ENCODE results near the gene MED15.

MED15 gene

GRCh38 chr22:20588092-20588842, 80.9 kb downstream of the MED15 start:
- intact Hi-C loops (cut with DNase I; ENCODE audit: low total_unique reads), result no loop called here
- TF ChIP-seq CTCF (IDR thresholded peaks at IDR 0.05), result no peak
- Histone ChIP-seq H3K4me1 (no peaks in the 10 kb centered on the region), H3K27ac (no peak overlapping the region), H3K27me3 (no peaks in the 10 kb centered on the region), H3K4me3 (no peak overlapping the region), H3K9me3 (no peaks in the 10 kb centered on the region), H3K36me3 (peaks cover 44 to 48% (median 47%) of the 10 kb centered on the region in 3 donors)
- no peak for DNase-seq

GRCh38 chr22:20588843-20589581, 81.6 kb downstream of the MED15 start:
- Histone ChIP-seq H3K36me3 (peaks cover 36 to 40% (median 40%) of the 10 kb centered on the region in 3 donors), H3K27ac (no peak overlapping the region), H3K4me3 (no peak overlapping the region), H3K27me3 (no peaks in the 10 kb centered on the region), H3K4me1 (no peaks in the 10 kb centered on the region), H3K9me3 (no peaks in the 10 kb centered on the region)
- TF ChIP-seq CTCF (IDR thresholded peaks at IDR 0.05), result no peak
- intact Hi-C loops (cut with DNase I; ENCODE audit: low total_unique reads), result no loop called here
- DNase-seq, result no peak

- intact Hi-C loops (cut with DNase I; ENCODE audit: low total_unique reads), result no loop called here
- H3K4me1 ChIP-seq, result no peaks in the 10 kb centered on the region
- no peak overlapping the region for H3K27ac ChIP-seq
- no peaks in the 10 kb centered on the region for H3K9me3 ChIP-seq
- H3K36me3 ChIP-seq, result peaks cover 28 to 32% (median 32%) of the 10 kb centered on the region in 3 donors
- no peak for TF ChIP-seq CTCF (IDR thresholded peaks at IDR 0.05)
- peak in 1 of 2 donors; percentile 64 for DNase-seq
- no peaks in the 10 kb centered on the region for H3K27me3 ChIP-seq
- H3K4me3 ChIP-seq, result no peak overlapping the region
These were observed 82.4 kb downstream of the MED15 start for GRCh38 chr22:20589614-20590476.

- Histone ChIP-seq H3K4me1 (no peaks in the 10 kb centered on the region), H3K27me3 (no peaks in the 10 kb centered on the region), H3K36me3 (peaks cover 20 to 23% (median 23%) of the 10 kb centered on the region in 3 donors), H3K4me3 (no peak overlapping the region), H3K9me3 (no peaks in the 10 kb centered on the region), H3K27ac (no peak overlapping the region)
- intact Hi-C loops (cut with DNase I; ENCODE audit: low total_unique reads), result no loop called here
- no peak for DNase-seq
- no peak for TF ChIP-seq CTCF (IDR thresholded peaks at IDR 0.05)
These were observed 83.3 kb downstream of the MED15 start for GRCh38 chr22:20590477-20591294.

GRCh38 chr22:20591295-20591645, 83.9 kb downstream of the MED15 start:
- TF ChIP-seq CTCF (IDR thresholded peaks at IDR 0.05), result no peak
- Histone ChIP-seq H3K27me3 (no peaks in the 10 kb centered on the region), H3K36me3 (peaks cover 14 to 18% (median 17%) of the 10 kb centered on the region in 3 donors), H3K9me3 (no peaks in the 10 kb centered on the region), H3K4me1 (no peaks in the 10 kb centered on the region), H3K4me3 (no peak overlapping the region), H3K27ac (no peak overlapping the region)
- intact Hi-C loops (cut with DNase I; ENCODE audit: low total_unique reads), result no loop called here
- DNase-seq, result no peak
